ENCODE results near the gene TNK1. TPM values are rescaled to one million over a fixed set of nuclear protein-coding genes. Genes with fewer than 3 reads are reported as not detected.
"Not testable (repeated sequence)": the region's sequence is repeated elsewhere in the genome, so short reads cannot be mapped to it uniquely, and the experiment has no call there.

TNK1 gene
- total and polyA plus RNA-seq, 9 of the 15 experiments (the other 6 are each of a cell fraction or from before 2014, with no cell fraction given) = 0.28 to 5.2 (median 2.1) TPM

DNA sequence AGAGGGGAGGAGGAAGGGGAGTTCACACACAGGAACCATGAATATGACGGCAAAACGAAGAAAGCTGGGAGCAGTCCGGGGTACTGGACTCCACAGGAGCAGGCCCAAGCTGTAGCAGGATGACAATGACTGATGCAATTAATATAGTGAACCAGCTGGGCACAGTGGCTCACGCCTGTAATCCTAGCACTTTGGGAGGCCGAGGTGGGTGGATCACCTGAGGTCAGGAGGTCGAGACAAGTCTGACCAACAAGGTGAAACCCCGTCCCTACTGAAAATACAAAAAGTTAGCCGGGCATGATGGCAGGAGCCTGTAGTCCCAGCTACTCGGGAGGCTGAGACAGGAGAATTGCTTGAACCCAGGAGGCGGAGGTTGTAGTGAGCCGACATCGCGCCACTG, 45.1 kb upstream of the TNK1 start:
- not testable (repeated sequence) for H2AFZ ChIP-seq (ENCODE audit: low read depth, low read length)

GRCh38 chr17:7336240-7337175, 44.4 kb upstream of the TNK1 start, which contains the start of gene ACAP1:
Gene ACAP1 (plus strand): TSS chr17:7336529. CDS start chr17:7336735, 206 bp downstream.
- Histone ChIP-seq H3K4me3 (0 out of 2 replicates have a peak within 1 kb of the TSS, but pooled peaks have one; percentile 15), H3K9ac (ENCODE audit: insufficient read depth in 1 of 2, low read depth in 2 of 2, low read length in 2 of 2) (peak within 1 kb of the TSS in 1 of 2 experiments; percentile 82; a peak in 2 of 4 replicates), H3K4me2 (ENCODE audit: insufficient read depth, low read length) (peak within 1 kb of the TSS; percentile 55), H2AFZ (ENCODE audit: low read depth, low read length) (peak within 1 kb of the TSS; percentile 72), H3K79me2 (ENCODE audit: control insufficient read depth, insufficient read depth, low read length) (no peaks in the 10 kb centered on the region), H3K36me3 (ENCODE audit: control insufficient read depth, insufficient read depth, low read length) (no peaks in the 10 kb centered on the region), H3K9me1 (ENCODE audit: control insufficient read depth, insufficient read depth, low read length) (no peaks in the 10 kb centered on the region), H4K20me1 (replicated peaks; ENCODE audit: control insufficient read depth, insufficient read depth, low read length) (no peaks in the 10 kb centered on the region), H3K4me1 (replicated peaks in 1 of 2; ENCODE audit: control insufficient read depth in 2 of 2, insufficient read depth in 2 of 2, low read length in 2 of 2) (peaks cover 11 to 28% of the 10 kb centered on the region in 2 experiments), H3K9me3 (replicated peaks; ENCODE audit: control insufficient read depth, insufficient read depth, low read depth, low read length) (no peaks in the 10 kb centered on the region), H3K27me3 (ENCODE audit: control insufficient read depth in 2 of 2, insufficient read depth in 2 of 2, low read length in 2 of 2) (no peaks in the 10 kb centered on the region), H3K27ac (ENCODE audit: extremely low read depth, low read depth, low read length) (peak within 1 kb of the TSS; percentile 30; the same call in 1 of the 3 replicates)
- FAIRE-seq (no peak), ATAC-seq (peak; percentile 93), DNase-seq (ENCODE audit: extremely low read depth in 1 of 4, low spot score in 3 of 4) (peak; percentile 44 to 68 (median 50))
- in situ Hi-C loops (cut with MboI) = loop anchor here (10.0 kb wide), 1 partner anchor 292 kb away; the partner anchor contains the start of gene SLC16A11
- CTCF ChIA-PET (ENCODE audit: low intra/inter-chr PET ratio) = no interaction called here
- no TSS peak for BruUV-seq (replicated peaks)
- intact Hi-C loops (cut with micrococcal nuclease) = no loop called here
- POLR2A ChIA-PET = interaction anchor here (0.7 to 2.8 kb wide), 8 partner anchors 8 to 249 kb away, joined by 3 to 15 read pairs (median 3); no protein-coding TSS in a partner anchor
- WGBS (ENCODE audit: insufficient coverage, low coverage, missing lambda C conversion rate) = 45% methylated on average over 10 of the region's 17 CpGs
- TF ChIP-seq ZBTB9 (CRISPR knock-in tag; IDR thresholded peaks at IDR 0.05) (no peak), KDM1A (IDR thresholded peaks at IDR 0.05) (peak in 1 of 2 experiments; percentile 28; a peak in 1 of 4 replicates), ZNF133 (CRISPR knock-in tag; IDR thresholded peaks at IDR 0.05) (no peak), ZFX (CRISPR knock-in tag; IDR thresholded peaks at IDR 0.05) (peak; percentile 58), CXXC5 (CRISPR knock-in tag; IDR thresholded peaks at IDR 0.05) (no peak), MAX (CRISPR knock-in tag; IDR thresholded peaks at IDR 0.05) (no peak), MIER1 (IDR thresholded peaks at IDR 0.05; ENCODE audit: low read depth) (no peak), U2AF2 (optimal IDR thresholded peaks at IDR 0.05; ENCODE audit: low read depth, low read length) (no peak), SNRNP70 (optimal IDR thresholded peaks at IDR 0.05; ENCODE audit: low read depth, low read length) (no peak)
- TF ChIP-seq, protein P1, sequence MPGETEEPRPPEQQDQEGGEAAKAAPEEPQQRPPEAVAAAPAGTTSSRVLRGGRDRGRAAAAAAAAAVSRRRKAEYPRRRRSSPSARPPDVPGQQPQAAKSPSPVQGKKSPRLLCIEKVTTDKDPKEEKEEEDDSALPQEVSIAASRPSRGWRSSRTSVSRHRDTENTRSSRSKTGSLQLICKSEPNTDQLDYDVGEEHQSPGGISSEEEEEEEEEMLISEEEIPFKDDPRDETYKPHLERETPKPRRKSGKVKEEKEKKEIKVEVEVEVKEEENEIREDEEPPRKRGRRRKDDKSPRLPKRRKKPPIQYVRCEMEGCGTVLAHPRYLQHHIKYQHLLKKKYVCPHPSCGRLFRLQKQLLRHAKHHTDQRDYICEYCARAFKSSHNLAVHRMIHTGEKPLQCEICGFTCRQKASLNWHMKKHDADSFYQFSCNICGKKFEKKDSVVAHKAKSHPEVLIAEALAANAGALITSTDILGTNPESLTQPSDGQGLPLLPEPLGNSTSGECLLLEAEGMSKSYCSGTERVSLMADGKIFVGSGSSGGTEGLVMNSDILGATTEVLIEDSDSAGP (CRISPR knock-in tag; IDR thresholded peaks at IDR 0.05) = no peak

More for the DNA sequence above, 45.1 kb upstream of the TNK1 start:
- H3K36me3 ChIP-seq (ENCODE audit: control insufficient read depth, insufficient read depth, low read length); FAIRE-seq; H3K79me2 ChIP-seq (ENCODE audit: control insufficient read depth, insufficient read depth, low read length); H3K9ac ChIP-seq (ENCODE audit: insufficient read depth in 1 of 2, low read depth in 2 of 2, low read length in 2 of 2); intact Hi-C loops (cut with micrococcal nuclease); H3K9me1 ChIP-seq (ENCODE audit: control insufficient read depth, insufficient read depth, low read length); H3K27ac ChIP-seq (ENCODE audit: extremely low read depth, low read depth, low read length); CTCF ChIA-PET (ENCODE audit: low intra/inter-chr PET ratio); DNase-seq (ENCODE audit: extremely low read depth in 1 of 4, low spot score in 3 of 4); BruUV-seq (replicated peaks); H4K20me1 ChIP-seq (replicated peaks; ENCODE audit: control insufficient read depth, insufficient read depth, low read length); H3K4me3 ChIP-seq; H3K9me3 ChIP-seq (replicated peaks; ENCODE audit: control insufficient read depth, insufficient read depth, low read depth, low read length); ATAC-seq; H3K27me3 ChIP-seq (ENCODE audit: control insufficient read depth in 2 of 2, insufficient read depth in 2 of 2, low read length in 2 of 2): not testable (repeated sequence)
- H3K4me1 ChIP-seq (replicated peaks in 1 of 2; ENCODE audit: control insufficient read depth in 2 of 2, insufficient read depth in 2 of 2, low read length in 2 of 2) = peaks cover 11 to 29% of the 10 kb centered on the region in 2 experiments
- peak overlapping the region; percentile 55; the same call in 1 of the 2 replicates for H3K4me2 ChIP-seq (ENCODE audit: insufficient read depth, low read length)
- POLR2A ChIA-PET = interaction anchor here (0.9 to 2.8 kb wide), 6 partner anchors 8 to 115 kb away, joined by 3 to 15 read pairs (median 3); no protein-coding TSS in a partner anchor
- in situ Hi-C loops (cut with MboI) = loop anchor here (10.0 kb wide), 1 partner anchor 291 kb away; the partner anchor contains the start of gene SLC16A11
- 65% methylated on average over 11 of the region's 13 CpGs for WGBS (ENCODE audit: insufficient coverage, low coverage, missing lambda C conversion rate)
